Esophagus mucosa (tissue), 1 donor: ENCODE measurements around the gene PIAS4. TPM values are rescaled to one million over a fixed set of nuclear protein-coding genes. Genes with fewer than 3 reads are reported as not detected.

Source experiments
- ATAC-seq: fragments of 200-7000 bp; cut with Tn5 transposase; one replicate; pipeline ENCODE4 v1.9.1; 2020
- total RNA-seq: library from RNA; stranded (reverse); gene quantifications from one replicate; pipeline ENCODE4 v1.2.4, GENCODE V29; 2023
- donor health status: DM: yes; HTN: yes; CAD: no.

Gene PIAS4
- total RNA-seq, 1 donor from 2014 or later: 19.3 TPM

GRCh38 chr19:4042731-4043082 lies 35.2 kb downstream of the PIAS4 start:
- peak; percentile 49 for ATAC-seq

GRCh38 chr19:4043401-4043800 lies 35.9 kb downstream of the PIAS4 start:
- no peak for ATAC-seq

GRCh38 chr19:4043966-4044715 lies 36.6 kb downstream of the PIAS4 start:
- ATAC-seq: no peak

- ATAC-seq: no peak
Observed at GRCh38 chr19:4044990-4045465, 37.5 kb downstream of the PIAS4 start.

GRCh38 chr19:4045597-4046361 lies 38.2 kb downstream of the PIAS4 start:
- ATAC-seq: no peak

GRCh38 chr19:4046362-4046691 lies 38.8 kb downstream of the PIAS4 start:
- ATAC-seq: no peak

- ATAC-seq: no peak
Observed at GRCh38 chr19:4046946-4047683, 39.6 kb downstream of the PIAS4 start.

- no peak for ATAC-seq
Observed at GRCh38 chr19:4049432-4049831, 41.9 kb downstream of the PIAS4 start.

- peak; percentile 58 for ATAC-seq
Observed at GRCh38 chr19:4051175-4052101, 43.9 kb downstream of the PIAS4 start.

GRCh38 chr19:4052114-4052992 lies 44.8 kb downstream of the PIAS4 start:
- ATAC-seq: peak; percentile 70

- peak; percentile 55 for ATAC-seq
Observed at GRCh38 chr19:4052993-4053422, 45.5 kb downstream of the PIAS4 start.

GRCh38 chr19:4053423-4054324 lies 46.1 kb downstream of the PIAS4 start:
- ATAC-seq: no peak

- no peak for ATAC-seq
Observed at GRCh38 chr19:4054441-4055208, 47.1 kb downstream of the PIAS4 start.

GRCh38 chr19:4055209-4055552 lies 47.6 kb downstream of the PIAS4 start:
- ATAC-seq: no peak

GRCh38 chr19:4057931-4058692 lies 50.6 kb downstream of the PIAS4 start:
- ATAC-seq: peak; percentile 58

GRCh38 chr19:4058693-4059452 lies 51.3 kb downstream of the PIAS4 start:
- no peak for ATAC-seq

- peak; percentile 14 for ATAC-seq
Observed at GRCh38 chr19:4059453-4059871, 51.9 kb downstream of the PIAS4 start.
